Measurements from ENCODE around the gene F2RL3.

Gene F2RL3

GRCh38 chr19:16875584-16876555 lies 12.9 kb upstream of the F2RL3 start:
- TF ChIP-seq, protein P1, sequence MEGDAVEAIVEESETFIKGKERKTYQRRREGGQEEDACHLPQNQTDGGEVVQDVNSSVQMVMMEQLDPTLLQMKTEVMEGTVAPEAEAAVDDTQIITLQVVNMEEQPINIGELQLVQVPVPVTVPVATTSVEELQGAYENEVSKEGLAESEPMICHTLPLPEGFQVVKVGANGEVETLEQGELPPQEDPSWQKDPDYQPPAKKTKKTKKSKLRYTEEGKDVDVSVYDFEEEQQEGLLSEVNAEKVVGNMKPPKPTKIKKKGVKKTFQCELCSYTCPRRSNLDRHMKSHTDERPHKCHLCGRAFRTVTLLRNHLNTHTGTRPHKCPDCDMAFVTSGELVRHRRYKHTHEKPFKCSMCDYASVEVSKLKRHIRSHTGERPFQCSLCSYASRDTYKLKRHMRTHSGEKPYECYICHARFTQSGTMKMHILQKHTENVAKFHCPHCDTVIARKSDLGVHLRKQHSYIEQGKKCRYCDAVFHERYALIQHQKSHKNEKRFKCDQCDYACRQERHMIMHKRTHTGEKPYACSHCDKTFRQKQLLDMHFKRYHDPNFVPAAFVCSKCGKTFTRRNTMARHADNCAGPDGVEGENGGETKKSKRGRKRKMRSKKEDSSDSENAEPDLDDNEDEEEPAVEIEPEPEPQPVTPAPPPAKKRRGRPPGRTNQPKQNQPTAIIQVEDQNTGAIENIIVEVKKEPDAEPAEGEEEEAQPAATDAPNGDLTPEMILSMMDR (IDR thresholded peaks at IDR 0.05; ENCODE audit: low read depth, low read length) = no peak
- H3K4me3 ChIP-seq (ENCODE audit: low read depth, low read length) = no peak overlapping the region

- TF ChIP-seq, protein P1 (IDR thresholded peaks at IDR 0.05; ENCODE audit: low read depth, low read length) = no peak
- H3K4me3 ChIP-seq (ENCODE audit: low read depth, low read length) = no peak overlapping the region
Measured at GRCh38 chr19:16876904-16877361, 11.9 kb upstream of the F2RL3 start.

DNA sequence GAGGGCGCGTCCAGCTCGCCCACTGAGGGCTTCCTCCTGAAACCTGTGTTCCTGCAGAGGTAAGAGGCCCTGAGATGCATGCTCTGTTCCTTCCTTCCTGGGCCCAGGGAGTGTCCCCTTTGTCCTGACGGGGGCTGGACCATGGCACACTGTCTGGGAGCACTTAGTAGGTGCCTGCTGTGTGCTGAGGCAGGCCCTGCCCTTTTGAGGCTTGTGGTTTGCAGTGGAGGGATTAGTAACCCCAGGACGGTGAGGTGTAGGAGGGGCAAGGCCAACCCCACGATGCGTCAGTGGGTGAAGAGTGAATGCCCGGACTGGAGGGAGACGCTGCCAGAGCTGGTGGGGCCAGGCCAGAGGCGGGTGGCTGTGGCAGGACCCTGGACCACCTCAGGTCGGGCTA lies 11.2 kb upstream of the F2RL3 start:
- H3K4me3 ChIP-seq (ENCODE audit: low read depth, low read length) = no peak overlapping the region
- TF ChIP-seq, protein P1 (IDR thresholded peaks at IDR 0.05; ENCODE audit: low read depth, low read length) = no peak

- TF ChIP-seq, protein P1 (IDR thresholded peaks at IDR 0.05; ENCODE audit: low read depth, low read length) = no peak
- H3K4me3 ChIP-seq (ENCODE audit: low read depth, low read length) = no peak overlapping the region
Measured at GRCh38 chr19:16878181-16878965, 10.4 kb upstream of the F2RL3 start.

- TF ChIP-seq, protein P1 (IDR thresholded peaks at IDR 0.05; ENCODE audit: low read depth, low read length) = no peak
- no peak overlapping the region for H3K4me3 ChIP-seq (ENCODE audit: low read depth, low read length)
Measured at GRCh38 chr19:16880884-16881554, 7.8 kb upstream of the F2RL3 start.

GRCh38 chr19:16882146-16882545 lies 6.7 kb upstream of the F2RL3 start:
- no peak overlapping the region for H3K4me3 ChIP-seq (ENCODE audit: low read depth, low read length)
- TF ChIP-seq, protein P1 (IDR thresholded peaks at IDR 0.05; ENCODE audit: low read depth, low read length) = no peak

All from WI38 (cell line).